Mammary epithelial cell (primary cell): ENCODE measurements around the gene ATIC.

Experiments
- CTCF ChIP-seq, 2 donors: IDR thresholded peaks in 1 of 2; conservative IDR thresholded peaks in 1 of 2; 2 replicates each; pipeline ENCODE4 v1.5.1; 2011 to 2012; ENCODE audit warnings: inconsistent platforms in 2 of 2, low read length in 2 of 2, mild to moderate bottlenecking in 2 of 2, control low read depth in 1 of 2, low read depth in 1 of 2; ENCODE audit not compliant: insufficient read depth in 1 of 2; ENCODE audit errors: extremely low read depth in 1 of 2
- EZH2 ChIP-seq: IDR thresholded peaks from 2 replicates; pipeline ENCODE4 v1.6.1; 2012; ENCODE audit warnings: low read length, inconsistent platforms, borderline replicate concordance

- TF ChIP-seq CTCF (conservative IDR thresholded peaks at IDR 0.05 in 1 of 2, IDR thresholded peaks at IDR 0.05 in 1 of 2; ENCODE audit: extremely low read depth in 1 of 2, insufficient read depth in 1 of 2, low read depth in 1 of 2, low read length in 2 of 2), result no peak
- TF ChIP-seq EZH2, result no peak
Measured at GRCh38 chr2:215356948-215357461, 45.1 kb downstream of the ATIC start.
